Body of pancreas (tissue), 4 donors: ENCODE results near the gene AGBL3. TPM values are rescaled to one million over a fixed set of nuclear protein-coding genes. Genes with fewer than 3 reads are reported as not detected.
A peak's percentile ranks its signal among the peaks of the same experiment; 100 is the strongest.

Experiments
- ATAC-seq: fragments of 150-250 bp; one replicate; pipeline ENCODE4 v1.9.1; 2016
- DNase-seq, 4 donors: peaks; one replicate each; pipeline ENCODE4 v3.0.0-alpha.2; 2019
- H3K27ac ChIP-seq, 4 donors: fragments of 200-600 bp; sonication (generic); 1 replicate in 3 of 4; 2 replicates in 1 of 4; pipeline versions ENCODE4 v1.5.1 to v1.6.1; 2016 to 2019; ENCODE audit warnings: mild to moderate bottlenecking in 1 of 4, mixed read lengths in 1 of 4, moderate library complexity in 1 of 4
- H3K27me3 ChIP-seq, 2 donors: fragments of 200-600 bp; sonication (generic); one replicate each; pipeline ENCODE4 v1.6.0; 2016; ENCODE audit warnings: mild to moderate bottlenecking in 1 of 2
- H3K36me3 ChIP-seq, 2 donors: fragments of 200-600 bp; sonication (generic); replicated peaks in 1 of 2; 2 replicates each; pipeline ENCODE4 v1.5.1; 2016; ENCODE audit warnings: low read depth in 2 of 2; ENCODE audit not compliant: insufficient read depth in 1 of 2
- H3K4me1 ChIP-seq: fragments of 200-600 bp; sonication (generic); one replicate; pipeline ENCODE4 v1.6.0; 2016
- H3K4me3 ChIP-seq, 2 donors: fragments of 200-600 bp; sonication (generic); 1 replicate in 1 of 2; 2 replicates in 1 of 2; pipeline ENCODE4 v1.5.1; 2016 to 2019
- H3K9me3 ChIP-seq, 3 donors: fragments of 200-600 bp; sonication (generic); 1 replicate in 2 of 3; 2 replicates in 1 of 3; pipeline ENCODE4 v1.5.1; 2016
- CTCF ChIP-seq, 7 experiments: fragments of 450-650 bp in 4 of 7; fragments of 200-600 bp in 3 of 7; sonication (generic) in 3 of 7; IDR thresholded peaks; one replicate each; pipeline ENCODE4 v1.5.1; 2016 to 2019; ENCODE audit warnings: antibody characterized with exemption in 7 of 7
- POLR2A ChIP-seq, 3 donors: fragments of 450-650 bp; IDR thresholded peaks; one replicate each; pipeline ENCODE4 v1.6.1; 2016; ENCODE audit warnings: antibody characterized with exemption in 3 of 3, mild to moderate bottlenecking in 2 of 3
- WGBS, 2 donors: methylation state at CpG; one replicate each; pipeline ENCODE4 v1.1.5; 2017; 5-methylcytosine and 5-hydroxymethylcytosine counted together
- intact Hi-C: fragments of 100-400 bp; cut with DNase I; formaldehyde crosslinking; loops from one replicate; pipeline ENCODE4 v1.15.1; 2023
- total RNA-seq, 2 donors: library from RNA; depleted of rRNA; stranded (reverse); fragments of >200 nt; gene quantifications; one replicate each; pipeline ENCODE4 v1.1.0, GENCODE V29; 2016

AGBL3 gene
- total RNA-seq, 2 donors from 2014 or later: 0.33 to 2.6 TPM

- 80 to 85% methylated on average over 1 of the region's 1 CpG for WGBS, 2 donors
Observed at GRCh38 chr7:135128931-135129330, 142.6 kb downstream of the AGBL3 start.

GRCh38 chr7:135129579-135129978, 143.3 kb downstream of the AGBL3 start:
- no peaks in the 10 kb centered on the region for H3K36me3 ChIP-seq
- no peaks in the 10 kb centered on the region for H3K9me3 ChIP-seq
- no peak overlapping the region for H3K4me3 ChIP-seq
- TF ChIP-seq POLR2A (IDR thresholded peaks at IDR 0.05): no peak
- intact Hi-C loops: no loop called here
- H3K4me1 ChIP-seq: no peaks in the 10 kb centered on the region
- ATAC-seq: no peak
- no peak overlapping the region for H3K27ac ChIP-seq
- no peaks in the 10 kb centered on the region for H3K27me3 ChIP-seq
- DNase-seq: no peak

More at GRCh38 chr7:135128931-135129330, 142.6 kb downstream of the AGBL3 start:
- ATAC-seq (no peak), DNase-seq (no peak)
- intact Hi-C loops: no loop called here
- TF ChIP-seq CTCF (IDR thresholded peaks at IDR 0.05): no peak
- Histone ChIP-seq H3K27ac (no peak overlapping the region), H3K9me3 (no peaks in the 10 kb centered on the region), H3K4me1 (no peaks in the 10 kb centered on the region), H3K27me3 (no peaks in the 10 kb centered on the region), H3K4me3 (no peak overlapping the region), H3K36me3 (no peaks in the 10 kb centered on the region)

- no peaks in the 10 kb centered on the region for H3K27me3 ChIP-seq
- no peaks in the 10 kb centered on the region for H3K9me3 ChIP-seq
- H3K27ac ChIP-seq: no peak overlapping the region
- no peak for TF ChIP-seq POLR2A (IDR thresholded peaks at IDR 0.05)
- no peak for TF ChIP-seq CTCF (IDR thresholded peaks at IDR 0.05)
- no peak overlapping the region for H3K4me3 ChIP-seq
- intact Hi-C loops: no loop called here
- ATAC-seq (no peak), DNase-seq (no peak)
- peaks cover 23% of the 10 kb centered on the region for H3K4me1 ChIP-seq
- no peaks in the 10 kb centered on the region for H3K36me3 ChIP-seq
- 76 to 95% methylated on average over 2 to 3 of the region's 3 CpGs for WGBS, 2 donors
Observed at GRCh38 chr7:135143885-135144668, 157.8 kb downstream of the AGBL3 start.

GRCh38 chr7:135147341-135147898, 161.1 kb downstream of the AGBL3 start:
- ATAC-seq (peak; percentile 54), DNase-seq (peak in 1 of 4 donors; percentile 16)
- H3K36me3 ChIP-seq: no peaks in the 10 kb centered on the region
- 0 to 1% methylated on average over 6 of the region's 6 CpGs for WGBS, 2 donors
- peaks cover 44% of the 10 kb centered on the region for H3K4me1 ChIP-seq
- H3K27ac ChIP-seq: peak overlapping the region; percentile 89 to 96 (median 91)
- TF ChIP-seq CTCF (IDR thresholded peaks at IDR 0.05) (no peak), POLR2A (IDR thresholded peaks at IDR 0.05) (no peak)
- no peaks in the 10 kb centered on the region for H3K27me3 ChIP-seq
- no peak overlapping the region for H3K4me3 ChIP-seq
- H3K9me3 ChIP-seq: no peaks in the 10 kb centered on the region
- intact Hi-C loops: no loop called here

GRCh38 chr7:135147899-135148721, 161.8 kb downstream of the AGBL3 start, which contains the start of gene TMEM140:
Gene TMEM140, plus strand, starts transcription at chr7:135148072. Its CDS starts 16,370 bp downstream, at chr7:135164442.
- TF ChIP-seq POLR2A (IDR thresholded peaks at IDR 0.05): peak; percentile 26 to 74 (median 73)
- peak in 4 of 7 experiments; percentile 15 to 29 (median 25) for TF ChIP-seq CTCF (IDR thresholded peaks at IDR 0.05)
- peaks cover 44% of the 10 kb centered on the region for H3K4me1 ChIP-seq
- 3 to 6% methylated on average over 13 of the region's 13 CpGs for WGBS, 2 donors

More at GRCh38 chr7:135147899-135148721, 161.8 kb downstream of the AGBL3 start, which contains the start of gene TMEM140:
- intact Hi-C loops: no loop called here
- ATAC-seq: peak; percentile 91
- Histone ChIP-seq H3K27ac (peak within 1 kb of the TSS; percentile 89 to 96 (median 91)), H3K36me3 (no peaks in the 10 kb centered on the region), H3K27me3 (no peaks in the 10 kb centered on the region), H3K4me3 (peak within 1 kb of the TSS; percentile 4 to 12), H3K9me3 (no peaks in the 10 kb centered on the region)
- peak; percentile 52 to 78 (median 68) for DNase-seq
